ENCODE measurements around the gene EZR.
A peak's percentile ranks its signal among the peaks of the same experiment; 100 is the strongest.

EZR gene

GRCh38 chr6:158761746-158762145 lies 57.4 kb downstream of the EZR start:
- Histone ChIP-seq H3K9me3 (ENCODE audit: control insufficient read depth, low read length) (no peaks in the 10 kb centered on the region), H3K27me3 (ENCODE audit: control insufficient read depth, insufficient read depth, low read length) (no peaks in the 10 kb centered on the region), H3K79me2 (no peaks in the 10 kb centered on the region), H3K4me1 (peaks cover 31% of the 10 kb centered on the region), H2AFZ (no peak overlapping the region), H3K9ac (no peak overlapping the region), H3K4me2 (ENCODE audit: low read length) (no peak overlapping the region), H3K36me3 (ENCODE audit: control insufficient read depth, insufficient read depth, low read length) (no peaks in the 10 kb centered on the region), H3K27ac (no peak overlapping the region), H3K4me3 (ENCODE audit: low read depth, low read length) (no peak overlapping the region)
- TF ChIP-seq CTCF (IDR thresholded peaks at IDR 0.05) = no peak

GRCh38 chr6:158760618-158761250 lies 58.4 kb downstream of the EZR start:
- Histone ChIP-seq H3K9ac (no peak overlapping the region), H3K27me3 (ENCODE audit: control insufficient read depth, insufficient read depth, low read length) (no peaks in the 10 kb centered on the region), H2AFZ (no peak overlapping the region), H3K27ac (no peak overlapping the region), H3K4me3 (ENCODE audit: low read depth, low read length) (no peak overlapping the region), H3K4me1 (peaks cover 31% of the 10 kb centered on the region), H3K36me3 (ENCODE audit: control insufficient read depth, insufficient read depth, low read length) (no peaks in the 10 kb centered on the region), H3K4me2 (ENCODE audit: low read length) (no peak overlapping the region), H3K9me3 (ENCODE audit: control insufficient read depth, low read length) (no peaks in the 10 kb centered on the region), H3K79me2 (no peaks in the 10 kb centered on the region)
- TF ChIP-seq CTCF (IDR thresholded peaks at IDR 0.05) = no peak

- no peak overlapping the region for H3K27ac ChIP-seq
- peaks cover 31% of the 10 kb centered on the region for H3K4me1 ChIP-seq
- no peaks in the 10 kb centered on the region for H3K27me3 ChIP-seq (ENCODE audit: control insufficient read depth, insufficient read depth, low read length)
- no peak overlapping the region for H3K4me3 ChIP-seq (ENCODE audit: low read depth, low read length)
- H3K79me2 ChIP-seq = no peaks in the 10 kb centered on the region
- H3K4me2 ChIP-seq (ENCODE audit: low read length) = no peak overlapping the region
- no peak overlapping the region for H2AFZ ChIP-seq
- no peak overlapping the region for H3K9ac ChIP-seq
- no peaks in the 10 kb centered on the region for H3K9me3 ChIP-seq (ENCODE audit: control insufficient read depth, low read length)
- H3K36me3 ChIP-seq (ENCODE audit: control insufficient read depth, insufficient read depth, low read length) = no peaks in the 10 kb centered on the region
- no peak for TF ChIP-seq CTCF (IDR thresholded peaks at IDR 0.05)
These were observed 59.1 kb downstream of the EZR start for GRCh38 chr6:158759966-158760617.

GRCh38 chr6:158758941-158759479 lies 60.2 kb downstream of the EZR start:
- Histone ChIP-seq H3K9ac (no peak overlapping the region), H3K4me2 (ENCODE audit: low read length) (no peak overlapping the region), H2AFZ (no peak overlapping the region), H3K4me3 (ENCODE audit: low read depth, low read length) (no peak overlapping the region), H3K9me3 (ENCODE audit: control insufficient read depth, low read length) (no peaks in the 10 kb centered on the region), H3K4me1 (peaks cover 26% of the 10 kb centered on the region), H3K79me2 (no peaks in the 10 kb centered on the region), H3K27me3 (ENCODE audit: control insufficient read depth, insufficient read depth, low read length) (no peaks in the 10 kb centered on the region), H3K36me3 (ENCODE audit: control insufficient read depth, insufficient read depth, low read length) (no peaks in the 10 kb centered on the region), H3K27ac (peak overlapping the region; percentile 43)
- TF ChIP-seq CTCF (IDR thresholded peaks at IDR 0.05) = no peak
